NT2/D1 (cell line): ENCODE data around the gene BICC1.

Experiments
- SUZ12 ChIP-seq: IDR thresholded peaks from 2 replicates; pipeline ENCODE4 v1.6.1; 2011; ENCODE audit not compliant: insufficient read length, insufficient read depth; ENCODE audit errors: extremely low read depth
- YY1 ChIP-seq: IDR thresholded peaks from 2 replicates; pipeline ENCODE4 v1.6.1; 2011; ENCODE audit not compliant: insufficient read length, insufficient read depth
- ZNF274 ChIP-seq: IDR thresholded peaks from 2 replicates; pipeline ENCODE4 v1.6.1; 2011; ENCODE audit warnings: mild to moderate bottlenecking, low read depth, low read length

DNA sequence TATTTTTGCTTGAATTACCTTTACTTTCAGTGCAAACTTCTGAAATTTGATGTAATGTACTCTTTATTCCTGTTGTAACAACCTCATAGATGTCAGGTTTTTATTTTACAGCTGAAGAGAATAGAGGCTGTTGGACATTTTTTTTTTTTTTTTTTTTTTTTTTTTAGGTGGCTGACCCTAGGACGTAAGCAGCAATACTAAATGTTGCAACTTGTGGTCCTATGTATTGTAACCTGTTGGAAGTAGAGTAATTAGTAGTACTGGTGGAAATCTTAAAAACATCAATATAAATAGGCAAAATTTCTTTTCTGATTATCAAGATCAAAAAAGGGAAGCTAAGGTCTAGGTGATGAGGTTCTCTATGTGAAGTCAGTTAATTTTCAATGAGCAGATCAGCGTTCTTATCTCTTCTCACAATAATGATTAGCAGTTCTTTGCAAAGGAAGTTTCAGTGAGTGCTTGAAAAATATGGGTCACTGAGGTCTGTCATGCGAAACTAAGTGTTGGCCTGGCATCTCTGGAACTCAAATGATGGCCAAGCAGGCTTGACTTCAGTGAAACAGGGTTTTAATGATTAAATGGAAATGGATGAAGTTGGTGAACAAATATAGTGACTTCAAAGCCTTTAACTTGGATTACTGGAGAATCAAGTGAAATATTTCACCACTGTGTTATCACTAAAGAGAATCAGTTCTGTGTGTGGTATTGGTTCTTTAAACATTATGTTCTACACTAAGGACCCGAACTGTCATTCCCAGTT lies 42.7 kb downstream of the BICC1 start:
- TF ChIP-seq ZNF274: no peak
- no peak for TF ChIP-seq SUZ12
- TF ChIP-seq YY1: no peak
